GM18507 (cell line): Measurements from ENCODE around the gene PRKCE.

Experiments
- DNase-seq: peaks from one replicate; pipeline ENCODE4 v3.0.0; 2011; ENCODE audit warnings: low read depth; ENCODE audit not compliant: insufficient read length; ENCODE audit errors: extremely low spot score
- FAIRE-seq: peaks from 2 replicates; lab custom pipeline; 2011; peaks lifted over from hg19 to GRCh38; lab: Jason Lieb, UNC

PRKCE gene

DNA sequence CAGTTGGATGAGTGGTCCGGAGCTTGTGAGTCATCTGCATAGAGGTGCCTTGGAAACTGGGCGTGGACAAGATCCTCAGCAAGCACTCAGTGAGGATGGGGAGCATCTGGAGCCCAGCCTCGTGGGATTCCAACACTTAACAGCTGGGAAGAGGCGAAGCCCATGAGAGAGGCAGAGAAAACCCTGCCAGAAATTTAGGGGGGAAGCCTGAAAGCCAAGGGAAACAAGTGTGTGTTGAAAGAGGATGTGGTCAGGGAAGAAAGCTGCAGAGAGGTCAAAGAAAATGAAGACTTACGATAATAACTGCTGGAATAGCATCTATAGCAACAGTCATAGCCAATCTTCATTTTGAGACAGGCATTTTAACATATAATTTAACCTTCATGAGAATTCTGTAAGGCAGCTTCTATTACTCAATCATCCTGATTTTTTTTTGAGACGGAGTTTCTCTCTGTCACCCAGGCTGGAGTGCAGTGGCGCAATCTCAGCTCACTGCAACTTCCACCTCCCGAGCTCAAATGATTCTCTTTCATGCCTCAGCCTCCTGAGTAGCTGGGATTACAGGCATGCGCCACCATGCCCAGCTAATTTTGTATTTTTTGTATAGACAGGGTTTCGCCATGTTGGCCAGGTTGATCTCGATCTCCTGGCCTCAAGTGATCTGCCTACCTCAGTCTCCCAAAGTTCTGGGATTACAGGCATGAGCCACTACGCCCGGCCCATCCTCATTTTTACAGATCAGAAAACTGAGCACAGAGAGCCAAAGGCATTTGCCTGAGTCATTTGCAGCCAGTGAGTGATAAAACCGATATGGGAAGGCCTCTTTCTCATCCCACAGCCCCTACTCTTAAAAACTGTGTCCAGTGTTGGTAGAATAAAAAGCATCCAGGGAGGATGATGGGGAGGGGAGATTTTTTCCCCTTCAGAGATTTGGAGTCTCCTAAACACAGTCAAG, 431.3 kb downstream of the PRKCE start:
- DNase-seq (no peak), FAIRE-seq (no peak)

DNA sequence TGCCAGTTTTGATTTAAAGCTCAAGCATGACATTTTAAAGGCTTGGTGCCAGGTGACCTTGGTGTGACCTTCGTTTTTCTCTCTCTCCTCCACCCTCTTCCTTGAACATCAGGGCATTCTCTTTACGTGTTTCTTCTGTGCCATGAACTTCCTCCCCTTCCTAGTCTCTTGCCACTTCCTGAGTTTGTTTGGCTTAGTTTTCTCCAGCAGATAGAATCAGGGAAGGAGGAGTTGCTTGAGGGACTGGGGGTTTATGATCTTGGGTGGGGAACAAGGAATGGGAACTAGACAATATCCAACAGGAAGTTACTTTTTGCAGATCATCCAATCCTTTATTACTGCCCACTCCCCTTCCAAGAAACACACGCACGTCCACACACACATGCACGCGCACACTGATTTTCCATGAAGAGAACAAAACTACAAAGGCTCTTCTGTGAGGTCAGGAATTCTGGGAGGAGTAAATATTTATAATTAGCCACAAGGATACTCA, 435.1 kb downstream of the PRKCE start:
- DNase-seq (no peak), FAIRE-seq (no peak)

DNA sequence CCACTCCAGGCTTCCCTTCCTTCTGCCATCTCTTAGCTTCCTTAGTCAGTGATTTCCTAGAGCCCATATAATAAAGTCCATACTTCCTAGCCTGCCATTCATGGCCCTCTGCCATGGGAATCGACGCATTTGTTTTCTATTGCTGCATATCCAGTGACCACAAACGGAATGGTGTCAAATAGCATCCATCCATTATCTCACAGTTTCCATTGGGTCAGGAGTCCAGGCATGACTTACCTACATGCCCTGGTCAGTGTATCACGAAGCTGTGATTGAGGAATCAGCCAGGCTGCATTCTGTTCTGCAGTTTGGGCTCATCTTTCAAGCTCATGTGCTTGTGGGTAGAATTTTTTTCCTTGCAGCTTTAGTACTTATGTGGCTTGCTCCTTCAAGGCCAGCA, 436.0 kb downstream of the PRKCE start:
- no peak for DNase-seq
- FAIRE-seq: no peak

DNA sequence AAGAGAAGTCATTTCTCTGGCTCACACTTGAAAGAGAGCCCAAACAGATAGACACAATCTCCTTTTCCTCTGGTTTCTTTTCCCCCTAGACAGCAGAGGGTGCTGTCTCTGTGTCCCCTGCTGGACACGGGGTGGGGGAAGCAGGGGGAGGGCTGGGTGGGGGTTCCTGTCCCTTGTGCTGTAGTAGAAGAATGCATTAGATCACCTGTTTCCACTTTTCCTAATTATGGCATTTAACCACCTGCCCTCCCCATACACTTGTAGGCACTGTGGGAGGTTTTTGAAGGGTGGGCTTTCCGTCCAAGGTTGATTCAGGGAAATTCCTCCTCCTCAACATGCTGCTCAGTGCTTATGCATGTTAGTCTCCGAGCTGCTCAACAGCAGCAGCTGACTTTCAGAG, 439.5 kb downstream of the PRKCE start:
- DNase-seq (no peak), FAIRE-seq (no peak)

DNA sequence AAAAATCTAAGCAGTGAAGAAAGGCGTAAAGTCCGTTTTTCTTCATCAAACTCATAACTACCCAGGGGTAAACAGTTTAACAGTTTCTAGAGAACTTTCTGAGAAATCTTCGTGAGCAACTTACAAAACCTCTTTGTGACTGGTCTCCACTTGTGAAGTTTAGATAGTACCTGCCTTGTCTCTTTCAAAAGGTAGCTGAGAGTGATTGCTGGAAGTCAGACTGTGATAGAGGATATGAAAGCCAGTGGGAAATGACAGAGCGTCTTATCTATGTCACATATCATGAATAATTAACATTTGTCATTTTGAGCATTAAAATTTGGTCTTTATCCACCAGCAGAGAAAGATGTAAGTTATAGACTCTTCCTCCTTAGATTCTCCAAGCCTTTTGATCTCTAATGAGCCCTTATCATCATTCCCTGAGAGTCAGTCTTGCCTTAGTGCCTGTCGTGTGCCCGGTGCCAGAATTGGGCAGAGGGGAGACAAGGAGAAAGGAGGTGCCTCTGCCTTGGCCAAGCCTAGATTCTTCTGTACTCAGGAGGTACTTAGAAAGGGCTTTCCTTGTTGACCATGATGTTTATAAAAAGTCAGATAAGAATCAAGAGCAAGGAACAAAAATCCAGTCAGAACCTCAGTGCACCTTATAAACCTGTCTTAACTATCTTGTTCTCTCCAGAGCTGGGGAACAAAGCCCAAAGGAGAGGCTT, 440.6 kb downstream of the PRKCE start:
- DNase-seq: no peak
- no peak for FAIRE-seq

DNA sequence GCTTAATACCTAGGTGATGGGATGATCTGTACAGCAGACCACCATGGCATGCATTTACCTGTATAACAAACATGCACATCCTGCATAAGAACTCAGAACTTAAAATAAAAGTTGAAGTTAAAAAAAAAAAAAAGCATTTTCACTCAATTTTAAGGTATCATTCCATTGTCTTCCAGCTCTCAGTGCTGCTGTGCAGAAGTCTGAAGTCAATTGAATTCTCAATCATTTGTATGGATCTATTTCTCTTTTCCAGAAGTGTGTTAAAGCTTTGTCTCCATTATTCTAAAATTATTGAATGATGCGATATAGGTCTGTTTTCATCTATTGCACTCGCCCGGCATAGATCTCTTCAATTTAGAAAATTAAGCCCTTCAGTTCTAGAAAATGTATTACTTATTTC, 443.2 kb downstream of the PRKCE start:
- no peak for FAIRE-seq
- DNase-seq: no peak

DNA sequence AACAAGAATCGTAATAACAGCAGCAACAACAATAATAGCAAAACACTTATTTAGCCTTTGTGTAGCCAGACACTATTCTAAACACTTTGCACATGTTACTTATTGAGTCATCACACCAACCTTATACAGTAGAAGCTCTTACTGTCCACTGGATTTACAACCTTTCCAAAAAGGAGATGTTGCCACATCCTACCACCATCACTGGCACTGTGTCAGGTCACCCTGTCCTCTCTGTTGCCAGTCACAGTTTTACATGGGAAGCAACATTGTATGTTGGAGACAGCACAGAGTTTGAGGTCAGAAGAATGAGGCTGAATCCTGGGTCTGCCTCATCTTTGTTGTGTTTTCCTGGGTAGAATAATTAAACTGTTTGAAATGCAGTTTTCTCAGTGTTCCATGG, 444.4 kb downstream of the PRKCE start:
- no peak for DNase-seq

DNA sequence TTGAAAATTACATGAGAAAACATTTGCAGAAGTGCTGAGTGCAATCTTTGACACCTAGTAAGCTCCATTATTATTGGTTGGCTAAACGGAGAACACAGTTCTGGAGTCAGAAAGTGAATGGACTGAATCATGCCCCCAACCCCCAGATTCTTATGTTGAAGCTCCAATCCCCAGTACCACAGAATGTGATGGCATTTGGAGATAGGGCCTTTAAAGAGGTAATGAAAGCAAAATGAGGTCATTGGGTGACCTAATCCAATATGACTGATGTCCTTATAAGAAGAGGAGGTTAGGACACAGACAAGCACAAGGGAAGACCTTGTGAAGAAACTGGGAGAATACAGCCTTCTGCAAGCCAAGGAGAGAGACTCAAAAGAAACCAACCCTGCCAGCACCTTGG, 444.8 kb downstream of the PRKCE start:
- DNase-seq (no peak), FAIRE-seq (no peak)

More for the DNA sequence above, 444.4 kb downstream of the PRKCE start:
- FAIRE-seq: no peak

DNA sequence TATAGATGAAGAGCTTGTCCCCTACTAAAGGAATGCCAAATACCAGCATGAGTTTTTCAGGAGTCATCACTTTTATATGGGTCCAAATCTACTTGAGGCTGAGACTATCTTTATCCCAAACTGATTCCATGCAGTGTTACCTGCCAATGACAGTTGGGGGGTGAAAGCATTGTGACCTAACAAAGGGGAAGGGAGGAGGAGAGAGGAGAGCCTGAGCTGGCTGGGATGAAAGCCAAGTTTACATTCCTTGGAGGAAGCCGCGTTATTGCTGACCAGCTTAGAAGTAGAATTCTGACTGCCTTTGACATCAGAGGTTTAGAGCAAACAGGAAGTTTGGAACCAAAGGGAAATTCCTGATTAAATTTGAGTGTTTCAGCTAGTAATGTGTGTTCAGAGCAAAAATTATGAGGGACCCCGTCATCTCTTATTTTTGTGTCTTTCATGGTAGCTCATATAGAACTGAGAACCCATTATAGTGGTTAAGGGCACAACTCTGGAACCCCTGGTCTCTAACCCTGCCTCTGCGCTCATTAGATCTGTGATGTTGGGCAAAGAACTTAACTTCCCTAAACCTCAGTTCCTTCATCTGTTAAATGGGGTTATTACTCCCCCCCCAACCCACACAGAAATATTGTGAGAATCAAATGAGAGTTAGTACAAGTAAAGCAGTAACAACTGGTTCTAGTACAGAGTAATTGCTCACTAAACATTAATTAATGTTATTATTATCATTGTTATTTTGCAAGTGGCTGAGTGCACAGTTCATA, 446.4 kb downstream of the PRKCE start:
- FAIRE-seq (no peak), DNase-seq (no peak)

DNA sequence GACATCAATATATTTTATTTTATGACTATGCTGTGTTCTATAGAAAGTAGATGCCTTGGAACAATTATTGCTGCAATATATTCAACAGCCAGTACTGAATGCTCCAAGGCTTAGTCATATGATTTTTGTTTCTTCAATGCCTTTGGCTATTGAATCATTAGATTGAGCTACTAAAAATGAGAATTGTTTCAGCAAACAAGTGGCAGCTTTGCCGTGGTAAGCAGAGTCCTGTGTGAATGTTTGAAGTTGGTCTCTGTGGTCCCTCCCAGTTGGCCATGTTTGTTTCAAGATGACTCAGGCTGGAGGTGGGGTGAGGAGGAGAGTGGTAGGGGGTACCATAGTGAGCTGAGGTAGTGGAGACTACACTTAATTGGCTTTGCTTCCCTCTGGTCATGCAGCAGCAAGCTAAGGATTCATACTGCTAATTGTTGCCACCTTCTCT, 447.2 kb downstream of the PRKCE start:
- no peak for FAIRE-seq
- no peak for DNase-seq

DNA sequence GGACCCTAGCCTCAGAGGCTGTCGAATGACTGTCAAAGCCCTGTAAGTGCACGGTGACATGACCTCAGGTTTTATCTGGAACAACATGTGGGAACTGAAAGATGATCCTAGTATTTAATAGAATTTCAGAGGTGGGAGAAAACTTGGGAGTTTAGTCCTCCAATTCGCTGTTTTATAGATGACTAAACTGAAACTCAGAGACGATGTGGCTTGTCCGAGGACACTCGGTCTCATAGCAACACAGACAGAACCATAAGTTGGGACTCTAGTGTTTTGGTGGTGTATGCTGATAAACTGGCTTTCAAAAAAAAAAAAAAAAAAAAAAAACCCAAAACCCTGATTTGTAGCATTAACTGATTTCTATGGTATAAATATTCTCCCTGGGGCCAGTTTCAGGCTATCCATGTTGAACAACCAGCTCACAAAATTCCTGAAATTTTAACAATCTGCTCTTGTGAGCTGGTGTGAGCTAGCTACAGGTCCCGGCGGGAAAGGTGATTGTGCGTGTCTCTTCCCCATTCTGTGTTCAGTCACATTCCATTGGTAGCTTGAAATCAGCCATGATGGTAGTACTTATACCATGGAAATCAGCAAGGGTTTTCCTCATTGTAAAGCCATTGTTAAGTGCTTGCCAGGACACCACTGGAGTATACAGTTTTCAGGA, 450.2 kb downstream of the PRKCE start:
- FAIRE-seq (no peak), DNase-seq (no peak)

DNA sequence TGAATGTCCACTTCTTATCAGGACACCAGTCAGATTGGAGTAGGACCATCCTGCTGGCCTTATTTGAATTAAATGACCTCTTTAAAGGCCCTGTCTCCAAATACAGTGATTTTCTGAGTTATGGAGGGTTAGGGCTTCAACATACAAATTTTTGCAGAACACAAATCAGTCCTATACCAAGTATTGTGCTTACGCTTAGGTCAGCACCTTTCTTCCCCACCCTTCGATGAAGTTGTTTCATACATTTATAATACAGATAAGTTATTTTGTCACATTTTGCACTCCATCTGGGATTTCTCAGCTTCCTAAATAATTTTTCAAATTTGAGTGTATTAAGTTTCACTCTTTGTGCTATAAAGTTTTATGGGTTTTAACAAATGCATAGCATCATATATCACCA, 455.2 kb downstream of the PRKCE start:
- FAIRE-seq (no peak), DNase-seq (no peak)

DNA sequence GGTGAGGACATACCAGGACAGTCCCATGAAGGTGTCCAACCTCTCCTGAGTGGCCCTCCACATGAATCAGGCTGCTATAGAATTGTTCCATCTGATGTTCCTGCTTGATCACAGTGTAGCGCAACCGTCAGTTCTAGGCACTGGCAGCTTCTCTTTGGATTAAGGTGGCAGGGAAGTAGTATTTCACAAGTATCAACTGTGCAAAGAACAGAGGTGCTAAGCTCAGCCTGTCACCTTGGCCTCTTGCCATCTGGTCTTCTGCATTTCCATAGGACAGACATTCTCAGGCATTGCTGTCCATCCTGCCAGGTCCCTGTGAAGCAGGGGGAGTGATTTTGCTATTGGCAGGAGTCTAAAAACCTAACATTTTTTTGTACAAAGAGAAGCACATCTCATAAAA, 463.5 kb downstream of the PRKCE start:
- DNase-seq: no peak
- no peak for FAIRE-seq

DNA sequence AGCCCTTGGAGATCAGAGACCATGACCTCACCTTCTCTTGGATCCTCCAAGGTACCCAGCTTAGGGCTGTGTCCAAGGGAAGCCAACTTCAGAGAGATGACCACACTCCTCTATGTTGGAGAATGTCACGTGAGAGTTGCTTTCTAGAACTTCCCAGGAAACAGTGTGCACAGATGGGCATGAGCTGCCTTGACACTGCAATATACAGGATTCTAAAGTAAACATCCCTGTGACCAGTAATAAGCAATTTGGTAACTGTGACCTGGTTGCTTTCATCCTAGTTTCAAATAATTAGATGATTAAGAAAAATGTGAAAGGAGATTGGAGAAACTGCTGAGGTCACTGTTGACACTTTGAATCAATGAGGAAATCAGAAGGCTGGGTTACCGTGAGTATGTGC, 464.7 kb downstream of the PRKCE start:
- FAIRE-seq: no peak
- DNase-seq: no peak

DNA sequence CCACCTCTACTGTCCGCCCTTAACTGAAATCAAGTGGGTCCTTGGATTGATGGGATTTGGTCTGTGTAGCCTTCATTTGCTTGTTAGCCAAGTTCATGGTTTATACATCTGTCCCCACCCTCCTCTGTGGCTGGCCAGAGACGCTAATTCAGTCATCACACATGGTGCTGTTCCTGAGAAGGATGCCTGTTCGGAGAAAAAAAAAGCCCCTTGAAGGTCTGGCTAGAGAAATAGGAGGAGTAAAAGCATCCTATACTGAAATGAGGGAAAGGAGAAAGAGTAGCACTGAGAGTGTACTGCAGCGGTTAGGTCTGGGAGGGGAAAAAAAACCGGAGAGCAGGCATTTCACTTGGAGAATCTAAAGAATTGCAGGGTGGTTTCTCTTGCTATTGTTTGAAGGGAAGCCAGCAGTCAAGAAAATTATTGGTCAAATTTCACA, 465.1 kb downstream of the PRKCE start:
- no peak for DNase-seq
- FAIRE-seq: no peak

DNA sequence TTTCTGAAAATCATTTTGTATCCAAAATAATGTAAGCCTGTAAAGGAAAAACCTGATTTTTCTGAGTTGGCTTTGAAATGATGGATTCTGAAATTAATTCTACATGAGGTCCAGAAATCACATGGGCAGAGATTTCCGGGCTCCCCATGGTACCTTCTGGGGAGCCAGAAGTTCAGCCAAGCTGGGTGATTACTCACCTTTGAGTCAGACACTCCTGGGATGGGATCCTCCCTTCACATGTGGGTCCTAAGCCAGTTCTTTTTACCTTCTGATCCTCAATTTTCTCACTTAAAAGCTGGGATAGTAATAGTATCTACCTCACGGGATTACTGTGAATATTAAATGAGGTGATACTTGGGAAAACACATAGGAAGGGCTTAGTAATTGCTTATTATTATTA, 465.9 kb downstream of the PRKCE start:
- DNase-seq (no peak), FAIRE-seq (no peak)

DNA sequence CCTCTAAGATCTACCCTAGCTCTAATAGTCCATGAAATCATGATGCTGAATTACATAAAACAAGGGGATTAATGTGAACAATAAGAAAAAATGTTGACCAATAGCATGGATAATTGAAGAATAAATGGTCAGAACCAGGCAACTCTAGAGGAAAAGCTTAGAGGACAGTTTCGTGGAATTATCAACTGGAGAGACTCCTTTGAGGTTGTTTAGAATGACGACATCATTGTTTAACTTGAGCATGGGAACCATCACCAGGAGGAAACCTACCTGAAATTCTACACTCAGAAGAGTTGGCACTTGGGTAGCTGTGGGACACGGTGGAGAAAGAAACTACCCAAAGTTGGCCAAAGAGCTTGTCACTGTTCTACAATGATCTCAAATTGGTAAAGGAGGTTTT, 466.5 kb downstream of the PRKCE start:
- no peak for FAIRE-seq
- no peak for DNase-seq

DNA sequence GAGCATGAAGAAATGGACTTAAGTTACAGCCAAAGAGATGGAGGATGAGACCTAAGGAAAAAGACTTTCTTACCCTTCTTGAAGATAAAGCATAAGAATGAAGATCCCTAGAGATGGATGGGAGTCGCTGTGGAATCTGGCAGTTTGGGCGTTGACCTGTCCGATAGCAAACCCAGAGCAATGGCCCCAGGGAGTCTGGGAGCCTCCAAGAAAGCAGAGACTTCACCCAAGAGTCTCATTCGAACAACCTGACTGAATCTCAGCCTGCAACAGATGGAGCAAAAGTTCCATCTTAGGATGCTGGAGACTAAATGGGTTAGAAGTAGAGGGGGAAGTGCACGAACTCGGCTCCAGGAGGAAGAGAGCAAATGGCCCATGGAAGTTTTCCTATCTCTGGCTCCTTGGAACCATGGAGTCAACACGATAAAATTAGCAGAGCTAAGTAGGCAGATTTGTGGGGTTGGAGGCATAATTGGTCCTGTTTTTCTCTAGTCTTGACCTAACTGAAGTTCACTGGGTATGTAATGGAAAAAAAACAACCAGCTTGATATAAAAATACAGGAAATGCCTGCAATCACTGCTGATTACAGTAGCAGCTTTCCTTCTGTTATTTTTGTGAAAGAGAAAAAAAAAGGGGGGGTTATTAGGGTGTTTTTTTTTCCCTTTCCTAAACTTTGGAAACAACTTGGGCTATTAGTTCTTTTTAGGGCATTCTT, 467.3 kb downstream of the PRKCE start:
- FAIRE-seq: no peak

DNA sequence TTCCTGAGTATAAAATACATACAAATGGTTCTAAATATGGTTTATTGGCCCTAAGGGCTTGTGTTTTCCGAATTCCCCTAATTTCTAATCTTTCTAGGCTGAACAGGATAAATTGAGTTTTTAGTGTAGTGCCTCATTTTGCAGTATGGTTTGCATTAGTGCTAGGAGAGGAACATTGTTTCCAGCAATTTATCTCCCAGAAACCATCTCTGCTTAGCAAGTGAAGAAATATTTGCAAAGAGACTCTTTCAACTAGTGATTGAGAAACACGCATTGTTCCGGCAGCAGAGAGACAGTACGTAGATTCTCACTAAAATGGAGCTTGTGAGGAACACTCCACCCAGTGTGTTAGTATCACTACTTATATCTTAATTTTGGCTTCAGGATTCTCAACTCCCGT, 468.0 kb downstream of the PRKCE start:
- DNase-seq (no peak), FAIRE-seq (no peak)

More for the DNA sequence above, 467.3 kb downstream of the PRKCE start:
- no peak for DNase-seq
